ENCODE measurements around the gene LMNTD2.
A peak's percentile ranks its signal among the peaks of the same experiment; 100 is the strongest.

Gene LMNTD2

DNA sequence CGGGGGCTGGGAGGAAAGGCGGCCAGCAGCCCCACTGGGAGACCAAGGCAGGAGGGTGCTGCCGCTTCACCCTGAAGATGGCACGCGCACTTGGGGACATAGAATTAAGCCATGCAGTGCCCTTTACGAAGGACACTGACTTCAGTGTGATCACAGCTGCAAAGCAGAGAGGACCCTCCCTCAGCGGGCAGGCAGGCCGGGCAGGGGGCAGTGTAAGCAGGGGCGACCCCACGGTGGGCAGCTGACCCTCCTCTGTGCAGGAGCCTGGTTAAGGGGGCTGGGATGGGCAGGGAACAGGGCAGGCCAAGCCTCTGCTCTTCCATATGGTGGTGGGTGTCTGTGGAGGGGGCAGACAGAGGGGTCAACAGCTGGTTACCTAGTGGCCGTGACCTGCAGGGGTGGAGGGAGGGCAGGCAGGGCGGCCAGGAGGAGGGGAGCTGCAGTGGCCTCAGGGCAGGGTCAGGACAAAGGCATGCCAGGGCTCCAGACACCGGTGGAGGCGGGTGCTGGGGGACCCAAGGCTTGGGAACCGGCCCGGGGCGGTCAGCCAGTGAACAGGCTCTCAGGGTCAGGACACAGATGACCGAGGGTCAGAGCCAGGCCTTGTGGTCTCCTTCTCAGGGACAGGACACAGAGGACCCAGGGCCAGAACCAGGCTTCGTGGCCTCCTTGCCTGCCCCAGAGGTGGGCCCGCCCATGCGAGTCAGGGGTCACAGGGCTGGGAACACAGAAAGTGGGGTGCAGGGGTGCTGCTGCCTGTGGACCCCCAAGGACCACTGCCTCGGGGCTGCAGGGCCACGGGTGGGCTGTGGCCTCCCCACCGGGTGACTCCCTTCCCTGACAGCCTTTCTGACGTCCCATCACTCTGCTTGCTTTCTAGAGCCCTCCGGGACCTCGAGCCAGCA is 7.2 kb downstream of the LMNTD2 start:
- DNase-seq: no peak

DNA sequence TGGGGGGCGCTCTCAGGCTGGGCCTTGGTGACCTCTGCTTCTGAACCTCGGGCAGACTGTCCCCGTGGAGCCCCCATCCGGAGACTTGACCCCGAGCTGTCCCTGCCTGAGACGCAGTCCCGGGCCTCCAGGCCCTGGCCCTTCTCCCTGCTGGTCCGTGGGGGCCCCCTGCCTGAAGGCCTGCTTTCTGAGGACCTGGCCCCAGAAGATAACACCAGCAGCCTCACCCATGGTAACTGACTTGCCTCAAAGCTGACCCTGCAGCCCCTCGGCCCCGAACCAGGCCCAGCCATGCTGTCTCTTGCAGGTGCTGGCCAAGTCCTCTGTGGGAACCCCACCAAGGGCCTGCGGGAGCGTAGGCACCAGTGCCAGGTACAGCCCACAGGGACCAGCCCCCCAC is 8.9 kb downstream of the LMNTD2 start:
- no peak for DNase-seq

DNA sequence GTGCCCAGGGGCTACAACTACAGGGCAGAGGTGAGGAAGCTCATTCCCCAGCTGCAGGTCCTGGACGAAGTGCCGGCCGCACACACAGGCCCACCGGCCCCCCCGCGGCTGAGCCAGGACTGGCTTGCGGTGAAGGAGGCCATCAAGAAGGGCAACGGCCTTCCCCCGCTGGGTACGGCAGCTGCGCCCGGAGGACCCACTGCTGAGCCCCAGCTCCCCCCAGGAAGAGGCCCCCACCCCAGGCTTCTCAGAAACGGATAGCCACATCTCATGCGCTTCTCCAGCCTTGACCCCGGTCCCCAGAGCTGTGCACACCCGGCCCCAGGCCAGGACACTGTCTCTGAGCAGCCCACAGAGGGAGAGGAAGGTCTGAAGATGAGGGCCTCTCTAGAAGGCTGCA is 9.4 kb downstream of the LMNTD2 start:
- DNase-seq: no peak

GRCh38 chr11:550746-551085 is 9.8 kb downstream of the LMNTD2 start:
- DNase-seq: no peak

DNA sequence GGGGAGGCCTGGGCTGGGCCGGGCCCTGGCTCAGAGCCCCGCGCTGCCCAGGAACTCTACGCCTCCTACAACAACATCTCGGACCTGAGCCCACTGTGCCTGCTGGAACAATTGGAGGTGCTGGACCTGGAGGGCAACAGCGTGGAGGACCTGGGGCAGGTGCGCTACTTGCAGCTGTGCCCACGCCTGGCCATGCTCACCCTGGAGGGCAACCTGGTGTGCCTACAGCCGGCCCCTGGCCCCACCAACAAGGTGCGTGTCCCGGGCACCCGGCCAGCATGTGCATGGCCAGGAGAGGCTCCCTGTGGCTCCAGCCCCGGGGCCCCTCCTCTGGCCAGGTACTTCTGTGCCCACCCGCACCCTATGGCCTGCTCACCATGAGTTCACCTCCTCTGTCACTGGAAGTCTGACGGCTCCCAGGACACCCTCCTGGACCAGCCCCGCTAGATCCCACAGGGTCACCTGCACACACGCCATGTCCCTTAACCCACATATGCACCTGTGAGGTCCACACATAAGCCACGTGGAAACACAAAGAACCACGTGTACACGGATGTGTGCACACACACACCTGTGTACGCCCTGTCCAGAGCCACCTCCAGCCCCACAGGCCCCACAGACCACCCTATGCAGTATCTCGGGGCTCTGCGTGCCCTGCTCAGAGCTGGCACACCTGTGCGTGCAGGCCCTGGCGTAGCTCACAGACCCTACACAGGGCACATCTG is 10.4 kb downstream of the LMNTD2 start:
- DNase-seq: no peak

DNA sequence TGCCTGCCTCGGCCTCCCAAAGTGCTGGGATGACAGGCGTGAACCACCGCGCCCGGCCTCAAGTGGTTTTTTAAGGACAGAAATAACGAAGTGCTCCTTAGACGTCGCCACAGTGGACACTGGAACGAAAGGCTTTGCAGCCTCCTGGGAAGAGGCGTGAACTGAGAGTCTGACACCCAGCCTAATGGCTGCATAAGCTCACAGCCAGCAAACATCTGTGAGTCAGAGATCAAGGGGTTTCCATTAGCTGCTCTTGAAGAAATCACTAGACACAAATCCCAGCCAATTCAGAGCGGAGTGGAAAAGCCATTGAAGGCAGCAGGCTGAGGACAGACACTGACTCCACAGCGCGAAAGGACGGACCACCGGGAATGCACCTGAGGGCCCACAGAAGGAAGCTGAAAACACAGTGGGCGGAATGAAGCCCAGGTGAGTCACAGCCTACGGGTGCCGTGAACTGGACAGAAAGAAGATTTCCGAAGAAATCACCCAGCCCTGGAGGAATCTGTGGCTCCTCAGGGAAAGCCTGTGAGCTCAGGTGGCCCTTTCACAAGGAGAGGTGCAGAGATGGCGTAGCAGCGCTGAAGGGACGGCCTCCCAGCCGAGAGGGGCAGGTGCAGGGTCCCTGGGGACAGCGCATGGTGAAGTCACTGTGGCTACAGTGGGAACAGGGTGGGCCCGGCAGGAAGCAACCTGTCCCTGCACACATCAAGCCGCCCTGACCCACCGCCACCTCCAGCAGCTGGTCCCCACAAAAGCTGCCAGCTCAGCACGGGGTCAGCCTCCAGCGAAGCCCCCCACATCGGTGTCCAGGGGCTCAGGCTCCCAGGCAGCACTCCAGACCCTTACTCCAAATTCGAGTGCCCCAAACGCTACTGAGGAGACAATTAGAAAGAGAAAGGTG is 11.6 kb downstream of the LMNTD2 start:
- DNase-seq: no peak

DNA sequence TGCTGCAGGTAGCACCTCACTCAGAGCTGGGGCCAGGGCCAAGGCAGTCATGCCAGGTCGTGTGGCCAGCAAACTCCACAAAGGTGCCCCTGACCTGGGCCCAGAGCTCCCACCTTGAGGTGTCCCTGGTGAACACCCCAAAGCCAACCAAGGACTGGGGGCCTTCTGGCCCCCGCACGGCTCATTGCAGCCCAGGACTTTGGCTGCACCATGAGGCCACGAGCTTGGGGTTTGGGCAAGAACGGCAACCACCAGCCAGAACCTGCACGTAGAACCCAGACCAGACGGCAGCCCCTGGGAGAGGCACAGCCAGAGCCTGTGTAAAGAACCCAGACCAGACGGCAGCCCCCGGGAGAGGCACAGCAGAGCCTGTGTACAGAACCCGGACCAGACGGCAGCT is 15.4 kb downstream of the LMNTD2 start:
- DNase-seq: no peak

- DNase-seq: no peak
Observed at GRCh38 chr11:544817-545166, 15.7 kb downstream of the LMNTD2 start.

GRCh38 chr11:541433-541885 is 19.1 kb downstream of the LMNTD2 start:
- no peak for DNase-seq

DNA sequence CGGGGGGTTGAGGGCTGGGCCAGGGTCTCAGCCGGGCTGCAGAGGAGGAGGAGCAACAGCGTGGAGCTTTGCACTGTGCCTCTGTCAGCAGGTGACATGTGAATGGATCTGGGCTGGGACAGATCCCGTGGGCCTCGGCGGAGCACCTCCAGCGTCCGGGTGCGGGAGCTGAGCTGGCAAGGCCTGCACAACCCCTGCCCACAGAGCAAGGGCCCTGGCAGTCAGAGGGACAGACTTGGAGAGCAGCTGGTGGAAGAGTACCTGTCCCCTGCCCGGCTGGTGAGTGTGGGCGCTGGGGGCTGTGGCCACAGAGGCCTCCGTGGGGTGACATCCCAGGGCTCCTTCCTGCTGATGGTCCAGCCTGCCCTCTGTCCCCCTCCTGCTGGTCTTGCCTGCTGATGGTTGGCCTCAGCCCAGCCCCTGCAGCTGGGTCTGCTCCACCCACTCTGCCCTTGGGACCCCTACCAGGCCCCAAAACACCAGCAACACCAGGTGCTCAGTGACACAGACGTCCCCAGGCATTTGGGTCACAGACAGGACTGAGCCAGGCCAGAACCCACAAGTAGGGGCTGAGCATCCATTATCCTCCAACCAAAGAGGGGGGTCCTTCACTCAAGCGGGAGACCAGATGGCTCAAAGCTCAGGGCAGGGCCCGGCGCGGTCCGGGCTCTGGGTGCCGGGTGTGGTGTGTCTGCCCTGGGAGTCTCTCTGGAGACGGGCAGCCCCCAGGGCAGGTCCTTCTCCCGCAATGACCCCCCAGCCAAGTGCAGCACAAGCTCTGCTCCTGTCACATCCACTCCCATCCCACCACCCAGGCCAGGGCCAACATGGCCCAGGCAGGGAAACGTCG is 19.7 kb downstream of the LMNTD2 start:
- DNase-seq: no peak

- DNase-seq: no peak
Observed at GRCh38 chr11:539971-540481, 20.5 kb downstream of the LMNTD2 start.

- no peak for DNase-seq
Observed at GRCh38 chr11:538431-539051, 22.0 kb downstream of the LMNTD2 start.

DNA sequence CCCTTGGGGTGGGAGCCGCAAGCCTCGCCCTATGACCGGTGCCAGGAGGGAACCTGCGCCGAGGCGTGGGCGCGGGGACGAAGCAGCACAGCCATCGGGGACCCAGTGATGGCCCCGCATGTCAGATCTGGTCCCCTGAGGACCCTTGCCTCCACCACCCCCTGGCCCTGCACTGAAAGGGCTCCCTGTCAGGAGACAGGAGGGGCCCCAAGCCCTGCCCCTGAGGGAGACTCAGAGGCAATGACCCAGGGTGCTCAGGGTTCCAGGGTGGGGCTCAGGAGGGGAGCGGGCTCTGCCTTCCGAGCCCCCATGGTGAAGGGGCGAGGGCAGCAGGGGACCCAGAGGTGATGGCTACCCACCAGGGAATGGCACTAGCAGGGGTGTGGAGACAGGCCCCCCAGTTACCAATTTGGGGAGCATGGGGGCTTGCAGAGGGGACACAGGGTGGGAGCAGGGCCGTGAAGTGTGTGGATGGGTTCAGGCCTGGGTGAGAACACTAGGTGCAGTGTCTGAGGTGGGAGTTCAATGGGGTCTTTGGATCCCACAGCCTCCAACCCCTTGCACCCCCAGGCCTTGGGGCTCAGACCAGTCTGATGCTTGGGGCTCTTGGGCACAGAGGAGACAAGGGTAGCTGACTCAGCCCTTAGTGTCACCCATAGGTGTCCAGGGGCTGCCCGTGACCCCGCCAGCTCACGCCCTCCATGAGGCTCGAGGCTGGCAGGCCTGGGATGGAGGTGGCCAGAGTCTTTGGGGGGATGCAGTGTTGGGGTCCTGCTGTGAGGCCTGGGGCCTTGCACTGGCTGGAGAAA is 22.7 kb downstream of the LMNTD2 start:
- DNase-seq: no peak

DNA sequence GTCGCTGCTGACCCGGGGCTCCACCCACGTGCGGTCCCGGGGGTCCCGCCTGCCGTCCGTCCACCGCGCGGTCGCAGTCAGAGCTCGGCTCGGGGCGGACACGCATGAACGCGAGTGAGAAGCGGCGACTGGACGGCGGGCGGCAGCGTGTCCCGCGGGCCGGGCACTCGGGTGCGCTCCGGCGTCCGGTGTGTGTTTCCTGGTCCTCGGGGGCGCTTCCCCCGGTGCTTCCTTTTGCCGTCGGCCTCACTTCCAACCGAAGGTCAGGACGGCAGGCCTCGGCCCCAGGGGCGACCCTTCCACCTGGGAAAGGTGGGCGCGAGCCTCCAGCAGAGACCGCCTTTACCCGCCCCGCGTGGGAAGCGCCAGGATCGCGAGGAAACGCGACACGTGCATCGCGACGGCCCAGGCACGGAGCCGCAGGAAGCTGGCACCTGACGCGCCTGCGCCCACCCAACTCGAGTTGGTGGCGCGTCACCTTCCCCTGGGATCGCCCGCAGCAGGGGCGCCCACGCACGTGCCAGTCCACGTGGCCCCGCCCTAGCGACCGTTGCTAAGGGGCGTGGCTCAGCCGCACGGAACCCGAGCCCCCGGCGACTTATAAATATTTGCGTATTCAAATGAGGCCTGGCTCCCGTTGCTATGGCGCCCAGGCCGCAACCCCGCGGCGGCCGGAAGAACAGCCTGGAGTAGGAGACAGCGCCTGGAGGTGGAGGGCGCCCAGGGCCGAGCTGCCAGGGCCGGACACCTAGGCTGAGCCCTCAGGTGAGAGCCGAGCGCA is 23.5 kb downstream of the LMNTD2 start, which contains the start of gene LRRC56:
Gene LRRC56, plus strand, starts transcription at position 687 of the 781 bp plus-strand sequence. CDS start 3,158 bp downstream, outside the sequence.
- DNase-seq: peak; percentile 92

DNA sequence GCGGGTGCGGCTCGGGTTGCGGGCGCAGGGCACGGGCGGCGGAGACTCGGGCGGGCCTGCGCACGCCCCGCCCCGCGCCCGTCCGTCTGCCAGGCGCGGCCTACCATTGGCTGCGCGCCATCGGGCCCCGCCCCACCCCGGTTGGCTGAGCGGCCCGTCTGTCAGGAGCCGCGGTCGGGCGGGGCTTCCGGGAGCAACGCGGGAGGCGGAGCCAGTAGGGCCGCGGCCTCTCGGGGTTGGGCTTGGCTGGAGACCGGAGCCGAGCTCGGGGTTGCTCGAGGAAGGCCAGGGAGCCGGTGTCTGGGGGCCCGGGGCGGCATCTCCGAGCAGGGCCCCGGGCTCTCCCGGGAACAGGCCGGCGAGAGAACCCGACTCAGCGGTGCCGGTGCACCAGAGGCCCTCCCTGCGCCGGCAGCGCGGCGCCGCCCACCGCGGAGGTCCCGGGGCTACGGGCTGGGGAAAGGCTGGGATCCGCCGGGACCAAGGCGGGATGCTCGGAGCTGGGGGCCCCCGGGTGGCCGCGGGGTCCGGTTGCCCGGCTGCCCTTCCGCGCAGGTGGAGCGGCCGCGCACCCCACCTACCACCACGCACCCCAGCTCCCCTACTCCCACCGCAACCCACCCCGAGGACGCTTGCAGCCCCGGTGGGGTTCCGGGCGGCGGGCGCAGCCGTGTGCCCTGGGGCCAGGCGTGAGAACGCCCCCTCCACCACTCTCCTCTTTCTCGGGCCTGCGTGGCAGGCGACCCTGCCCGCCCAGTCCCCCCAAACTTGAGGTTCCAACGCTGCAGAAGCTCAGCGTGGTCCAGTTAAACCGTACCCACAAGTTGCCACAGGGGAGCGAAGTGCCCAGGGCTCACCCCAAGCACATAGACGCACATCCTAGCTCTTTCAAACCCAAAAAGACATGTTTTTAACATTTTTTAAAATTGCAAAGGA is 24.8 kb downstream of the LMNTD2 start, which contains the start of gene HRAS:
Gene HRAS, minus strand, starts transcription at position 58 of the 936 bp plus-strand sequence.
- DNase-seq: peak; percentile 95

GRCh38 chr11:535210-535518 is 25.4 kb downstream of the LMNTD2 start:
- DNase-seq: no peak

DNA sequence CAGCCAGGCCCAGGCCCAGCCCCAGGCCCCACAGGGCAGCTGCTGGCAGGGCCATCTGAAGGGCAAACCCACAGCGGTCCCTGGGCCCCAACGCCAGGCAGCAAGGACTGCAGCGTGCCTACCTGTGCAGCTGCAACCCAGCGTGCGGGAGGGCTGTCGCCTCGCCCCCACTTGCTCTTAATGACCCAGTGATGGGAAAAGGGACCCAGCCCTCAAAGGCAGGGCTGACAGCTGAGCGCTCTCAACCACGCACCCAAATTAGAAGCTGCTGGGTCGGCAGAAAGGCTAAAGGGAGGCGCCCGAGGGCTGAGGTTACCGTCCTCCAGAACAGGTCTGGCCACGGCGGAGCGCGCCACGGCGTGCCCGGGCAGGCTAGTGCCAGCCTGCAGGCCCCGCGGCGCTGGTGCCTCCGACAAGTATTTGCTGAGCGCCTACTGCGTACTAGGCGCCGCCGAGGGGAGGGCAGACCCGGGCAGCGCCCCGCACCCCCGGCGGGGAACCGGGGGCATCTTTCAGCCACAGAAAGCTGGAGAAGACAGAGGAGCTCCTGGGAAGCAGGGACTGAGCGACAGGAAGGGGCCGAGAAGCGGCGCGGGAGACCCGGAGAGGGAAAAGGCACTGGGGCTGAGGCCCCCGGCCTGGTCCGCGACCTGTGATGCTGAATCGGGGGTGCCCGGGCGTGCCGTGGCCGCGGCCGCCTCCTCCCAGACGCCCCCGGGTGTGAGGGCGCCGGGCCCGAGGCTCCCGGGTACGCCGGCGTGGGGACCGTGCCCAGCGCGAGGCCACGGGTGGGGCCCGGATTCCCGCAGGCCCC is 25.9 kb downstream of the LMNTD2 start:
- DNase-seq: no peak
